ENCODE data around the gene RASGRF1. TPM values are rescaled to one million over a fixed set of nuclear protein-coding genes. Genes with fewer than 3 reads are reported as not detected.
A peak's percentile ranks its signal among the peaks of the same experiment; 100 is the strongest.
"Not testable (repeated sequence)": the region's sequence is repeated elsewhere in the genome, so short reads cannot be mapped to it uniquely, and the experiment has no call there.

Gene RASGRF1
- total RNA-seq, 3 donors from 2014 or later = 0.22 to 0.35 TPM; not detected in 1

GRCh38 chr15:78930577-78931388, 159.8 kb downstream of the RASGRF1 start:
- ATAC-seq (peak; percentile 46), DNase-seq (no peak)
- Histone ChIP-seq H3K4me3 (no peak overlapping the region), H3K36me3 (ENCODE audit: low read depth) (no peaks in the 10 kb centered on the region), H3K9me3 (no peaks in the 10 kb centered on the region), H3K4me1 (ENCODE audit: low read depth) (no peaks in the 10 kb centered on the region)
- intact Hi-C loops (cut with DNase I, micrococcal nuclease) = no loop called here
- TF ChIP-seq CTCF (IDR thresholded peaks at IDR 0.05) = no peak

GRCh38 chr15:78929536-78930264, 160.9 kb downstream of the RASGRF1 start:
- Histone ChIP-seq H3K4me1 (ENCODE audit: low read depth) (no peaks in the 10 kb centered on the region), H3K4me3 (no peak overlapping the region), H3K9me3 (no peaks in the 10 kb centered on the region), H3K36me3 (ENCODE audit: low read depth) (no peaks in the 10 kb centered on the region)
- no peak for ATAC-seq
- no peak for DNase-seq
- intact Hi-C loops (cut with DNase I, micrococcal nuclease) = no loop called here
- TF ChIP-seq CTCF (IDR thresholded peaks at IDR 0.05) = no peak

GRCh38 chr15:78928616-78929093, 161.9 kb downstream of the RASGRF1 start:
- Histone ChIP-seq H3K36me3 (ENCODE audit: low read depth) (no peaks in the 10 kb centered on the region), H3K9me3 (no peaks in the 10 kb centered on the region), H3K4me3 (no peak overlapping the region), H3K4me1 (ENCODE audit: low read depth) (no peaks in the 10 kb centered on the region)
- intact Hi-C loops (cut with DNase I, micrococcal nuclease) = no loop called here
- TF ChIP-seq CTCF (IDR thresholded peaks at IDR 0.05) = no peak
- DNase-seq (no peak), ATAC-seq (no peak)

- H3K4me1 ChIP-seq (ENCODE audit: low read depth); H3K9me3 ChIP-seq; DNase-seq; intact Hi-C loops (cut with DNase I, micrococcal nuclease); ATAC-seq; H3K4me3 ChIP-seq; H3K36me3 ChIP-seq (ENCODE audit: low read depth): not testable (repeated sequence)
These were observed 162.4 kb downstream of the RASGRF1 start for GRCh38 chr15:78928176-78928575.

GRCh38 chr15:78927077-78927790, 163.3 kb downstream of the RASGRF1 start:
- no peaks in the 10 kb centered on the region for H3K4me1 ChIP-seq (ENCODE audit: low read depth)
- H3K9me3 ChIP-seq = no peaks in the 10 kb centered on the region
- no peak overlapping the region for H3K4me3 ChIP-seq
- intact Hi-C loops (cut with DNase I, micrococcal nuclease) = no loop called here
- DNase-seq (no peak), ATAC-seq (no peak)
- H3K36me3 ChIP-seq (ENCODE audit: low read depth) = no peaks in the 10 kb centered on the region
- TF ChIP-seq CTCF (IDR thresholded peaks at IDR 0.05) = no peak
